ENCODE measurements around the gene PRR23E. TPM values are rescaled to one million over a fixed set of nuclear protein-coding genes. Genes with fewer than 3 reads are reported as not detected.
A peak's percentile ranks its signal among the peaks of the same experiment; 100 is the strongest.

Gene PRR23E
- total RNA-seq, 1 experiment from 2014 or later: not detected

- TF ChIP-seq, protein P1, sequence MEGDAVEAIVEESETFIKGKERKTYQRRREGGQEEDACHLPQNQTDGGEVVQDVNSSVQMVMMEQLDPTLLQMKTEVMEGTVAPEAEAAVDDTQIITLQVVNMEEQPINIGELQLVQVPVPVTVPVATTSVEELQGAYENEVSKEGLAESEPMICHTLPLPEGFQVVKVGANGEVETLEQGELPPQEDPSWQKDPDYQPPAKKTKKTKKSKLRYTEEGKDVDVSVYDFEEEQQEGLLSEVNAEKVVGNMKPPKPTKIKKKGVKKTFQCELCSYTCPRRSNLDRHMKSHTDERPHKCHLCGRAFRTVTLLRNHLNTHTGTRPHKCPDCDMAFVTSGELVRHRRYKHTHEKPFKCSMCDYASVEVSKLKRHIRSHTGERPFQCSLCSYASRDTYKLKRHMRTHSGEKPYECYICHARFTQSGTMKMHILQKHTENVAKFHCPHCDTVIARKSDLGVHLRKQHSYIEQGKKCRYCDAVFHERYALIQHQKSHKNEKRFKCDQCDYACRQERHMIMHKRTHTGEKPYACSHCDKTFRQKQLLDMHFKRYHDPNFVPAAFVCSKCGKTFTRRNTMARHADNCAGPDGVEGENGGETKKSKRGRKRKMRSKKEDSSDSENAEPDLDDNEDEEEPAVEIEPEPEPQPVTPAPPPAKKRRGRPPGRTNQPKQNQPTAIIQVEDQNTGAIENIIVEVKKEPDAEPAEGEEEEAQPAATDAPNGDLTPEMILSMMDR (IDR thresholded peaks at IDR 0.05; ENCODE audit: insufficient read depth in 1 of 2, low read depth in 1 of 2, low read length in 1 of 2, severe bottlenecking in 1 of 2, unreplicated experiment in 1 of 2): no peak
- Histone ChIP-seq H3K36me3 (ENCODE audit: control insufficient read depth, insufficient read depth, low read length) (no peaks in the 10 kb centered on the region), H3K4me3 (ENCODE audit: low read depth, low read length) (no peak overlapping the region), H3K27me3 (replicated peaks; ENCODE audit: control insufficient read depth, insufficient read depth, low read length) (no peaks in the 10 kb centered on the region), H3K9me3 (no peaks in the 10 kb centered on the region), H3K4me1 (no peaks in the 10 kb centered on the region)
- Mint-ChIP-seq H3K4me1 (ENCODE audit: low read depth, unreplicated experiment) (no peaks in the 10 kb centered on the region), H3K4me3 (ENCODE audit: unreplicated experiment) (no peak overlapping the region), H3K36me3 (ENCODE audit: insufficient read depth, unreplicated experiment) (no peaks in the 10 kb centered on the region), H3K9me3 (ENCODE audit: unreplicated experiment) (no peaks in the 10 kb centered on the region), H3K27ac (ENCODE audit: unreplicated experiment) (no peak overlapping the region), H3K27me3 (ENCODE audit: insufficient read depth, unreplicated experiment) (no peaks in the 10 kb centered on the region)
- ChIA-PET CTCF (no interaction called here), POLR2A (no interaction called here)
- BruUV-seq (replicated peaks): no TSS peak
- intact Hi-C loops (cut with micrococcal nuclease; ENCODE audit: unreplicated experiment): no loop called here
- DNase-seq: no peak
Observed at GRCh38 chr3:127157171-127157828, 35.6 kb upstream of the PRR23E start.

- intact Hi-C loops (cut with micrococcal nuclease; ENCODE audit: unreplicated experiment): no loop called here
- Mint-ChIP-seq H3K4me3 (ENCODE audit: unreplicated experiment) (no peak overlapping the region), H3K4me1 (ENCODE audit: low read depth, unreplicated experiment) (no peaks in the 10 kb centered on the region), H3K36me3 (ENCODE audit: insufficient read depth, unreplicated experiment) (no peaks in the 10 kb centered on the region), H3K27me3 (ENCODE audit: insufficient read depth, unreplicated experiment) (no peaks in the 10 kb centered on the region), H3K9me3 (ENCODE audit: unreplicated experiment) (no peaks in the 10 kb centered on the region), H3K27ac (ENCODE audit: unreplicated experiment) (no peak overlapping the region)
- TF ChIP-seq, protein P1 (IDR thresholded peaks at IDR 0.05; ENCODE audit: insufficient read depth in 1 of 2, low read depth in 1 of 2, low read length in 1 of 2, severe bottlenecking in 1 of 2, unreplicated experiment in 1 of 2): no peak
- peak in 1 of 2 experiments; percentile 59 for DNase-seq
- Histone ChIP-seq H3K9me3 (no peaks in the 10 kb centered on the region), H3K4me1 (no peaks in the 10 kb centered on the region), H3K36me3 (ENCODE audit: control insufficient read depth, insufficient read depth, low read length) (no peaks in the 10 kb centered on the region), H3K27me3 (replicated peaks; ENCODE audit: control insufficient read depth, insufficient read depth, low read length) (no peaks in the 10 kb centered on the region), H3K4me3 (ENCODE audit: low read depth, low read length) (no peak overlapping the region)
- no TSS peak for BruUV-seq (replicated peaks)
- POLR2A ChIA-PET: no interaction called here
- CTCF ChIA-PET: no interaction called here
Observed at GRCh38 chr3:127158614-127159229, 34.2 kb upstream of the PRR23E start.

DNA sequence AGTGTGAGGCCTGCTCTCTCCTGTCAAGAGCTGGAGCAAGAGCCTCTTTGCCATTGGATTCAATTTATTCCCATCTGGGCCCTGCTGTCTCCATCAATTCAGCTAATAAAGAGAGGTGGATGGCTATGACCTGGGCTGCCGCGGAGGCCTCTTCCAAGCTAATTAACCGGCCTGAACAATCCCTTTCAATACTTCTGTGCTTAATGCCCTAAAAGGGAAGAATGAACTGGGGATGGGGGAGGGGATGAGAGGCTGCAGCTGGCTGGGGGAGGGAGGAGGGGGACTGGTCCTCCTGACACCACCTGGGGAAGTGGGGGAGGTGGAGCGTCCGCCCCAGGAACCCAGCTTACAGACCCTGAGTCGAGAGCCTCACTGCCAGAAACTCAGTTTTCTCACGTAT lies 33.4 kb upstream of the PRR23E start:
- H3K4me3 ChIP-seq (ENCODE audit: low read depth, low read length): no peak overlapping the region
- Mint-ChIP-seq H3K9me3 (ENCODE audit: unreplicated experiment) (no peaks in the 10 kb centered on the region), H3K27me3 (ENCODE audit: insufficient read depth, unreplicated experiment) (no peaks in the 10 kb centered on the region), H3K4me1 (ENCODE audit: low read depth, unreplicated experiment) (no peaks in the 10 kb centered on the region), H3K27ac (ENCODE audit: unreplicated experiment) (no peak overlapping the region), H3K4me3 (ENCODE audit: unreplicated experiment) (no peak overlapping the region), H3K36me3 (ENCODE audit: insufficient read depth, unreplicated experiment) (no peaks in the 10 kb centered on the region)
- no peaks in the 10 kb centered on the region for H3K4me1 ChIP-seq
- intact Hi-C loops (cut with micrococcal nuclease; ENCODE audit: unreplicated experiment): no loop called here
- no peaks in the 10 kb centered on the region for H3K36me3 ChIP-seq (ENCODE audit: control insufficient read depth, insufficient read depth, low read length)
- CTCF ChIA-PET: interaction anchor here (0.6 kb wide), 1 partner anchor 96 kb away, joined by 5 read pairs; no protein-coding TSS in a partner anchor
- TF ChIP-seq, protein P1 (IDR thresholded peaks at IDR 0.05; ENCODE audit: insufficient read depth in 1 of 2, low read depth in 1 of 2, low read length in 1 of 2, severe bottlenecking in 1 of 2, unreplicated experiment in 1 of 2): no peak
- no peaks in the 10 kb centered on the region for H3K27me3 ChIP-seq (replicated peaks; ENCODE audit: control insufficient read depth, insufficient read depth, low read length)
- DNase-seq: no peak
- POLR2A ChIA-PET: no interaction called here
- H3K9me3 ChIP-seq: no peaks in the 10 kb centered on the region
- BruUV-seq (replicated peaks): no TSS peak
